ENCODE data around the gene ARHGEF28.

ARHGEF28 gene

GRCh38 chr5:73815631-73816030 lies 189.6 kb downstream of the ARHGEF28 start:
- no peak for DNase-seq (ENCODE audit: low read depth in 2 of 2)

- no peak for DNase-seq (ENCODE audit: low read depth in 2 of 2)
These were observed 190.8 kb downstream of the ARHGEF28 start for GRCh38 chr5:73816656-73817420.

- no peak for DNase-seq (ENCODE audit: low read depth in 2 of 2)
These were observed 192.4 kb downstream of the ARHGEF28 start for GRCh38 chr5:73818357-73818756.

- no peak for DNase-seq (ENCODE audit: low read depth in 2 of 2)
These were observed 194.3 kb downstream of the ARHGEF28 start for GRCh38 chr5:73820326-73820725.

GRCh38 chr5:73821003-73821402 lies 195.0 kb downstream of the ARHGEF28 start:
- no peak for DNase-seq (ENCODE audit: low read depth in 2 of 2)

GRCh38 chr5:73822278-73822988 lies 196.4 kb downstream of the ARHGEF28 start:
- DNase-seq (ENCODE audit: low read depth in 2 of 2): no peak

GRCh38 chr5:73822989-73823339 lies 197.0 kb downstream of the ARHGEF28 start:
- no peak for DNase-seq (ENCODE audit: low read depth in 2 of 2)

GRCh38 chr5:73823508-73823925 lies 197.5 kb downstream of the ARHGEF28 start:
- no peak for DNase-seq (ENCODE audit: low read depth in 2 of 2)

GRCh38 chr5:73825199-73825598 lies 199.2 kb downstream of the ARHGEF28 start:
- no peak for DNase-seq (ENCODE audit: low read depth in 2 of 2)

- DNase-seq (ENCODE audit: low read depth in 2 of 2): no peak
These were observed 199.7 kb downstream of the ARHGEF28 start for GRCh38 chr5:73825736-73826135.

GRCh38 chr5:73826301-73827105 lies 200.5 kb downstream of the ARHGEF28 start:
- no peak for DNase-seq (ENCODE audit: low read depth in 2 of 2)

GRCh38 chr5:73827106-73827450 lies 201.1 kb downstream of the ARHGEF28 start:
- no peak for DNase-seq (ENCODE audit: low read depth in 2 of 2)

- DNase-seq (ENCODE audit: low read depth in 2 of 2): no peak
These were observed 202.5 kb downstream of the ARHGEF28 start for GRCh38 chr5:73828465-73828864.

- DNase-seq (ENCODE audit: low read depth in 2 of 2): no peak
These were observed 204.7 kb downstream of the ARHGEF28 start for GRCh38 chr5:73830646-73831045.

GRCh38 chr5:73831066-73831465 lies 205.1 kb downstream of the ARHGEF28 start:
- DNase-seq (ENCODE audit: low read depth in 2 of 2): no peak

- no peak for DNase-seq (ENCODE audit: low read depth in 2 of 2)
These were observed 208.7 kb downstream of the ARHGEF28 start for GRCh38 chr5:73834693-73835092.

- DNase-seq (ENCODE audit: low read depth in 2 of 2): no peak
These were observed 209.7 kb downstream of the ARHGEF28 start for GRCh38 chr5:73835726-73836125.

GRCh38 chr5:73836607-73837006 lies 210.6 kb downstream of the ARHGEF28 start:
- DNase-seq (ENCODE audit: low read depth in 2 of 2): no peak

GRCh38 chr5:73838901-73839300 lies 212.9 kb downstream of the ARHGEF28 start:
- no peak for DNase-seq (ENCODE audit: low read depth in 2 of 2)

- DNase-seq (ENCODE audit: low read depth in 2 of 2): no peak
These were observed 215.6 kb downstream of the ARHGEF28 start for GRCh38 chr5:73841641-73842040.

- no peak for DNase-seq (ENCODE audit: low read depth in 2 of 2)
These were observed 218.2 kb downstream of the ARHGEF28 start for GRCh38 chr5:73844165-73844564.

- no peak for DNase-seq (ENCODE audit: low read depth in 2 of 2)
These were observed 225.6 kb downstream of the ARHGEF28 start for GRCh38 chr5:73851471-73852181.

All from stimulated activated CD4-positive, alpha-beta T cell treated with anti-CD3 and anti-CD28 coated beads, Interleukin-4, amount 100 ng/mL, for 48 hours (primary cell).